MCF 10A (cell line): ENCODE data around the gene NOL4L. TPM values are rescaled to one million over a fixed set of nuclear protein-coding genes. Genes with fewer than 3 reads are reported as not detected.

ENCODE experiments used
- BruUV-seq: library from RNA; stranded (reverse); fragments of 400-500 nt; replicated peaks from 2 replicates; lab custom pipeline; 2021; lab: Mats Ljungman, UMichigan
- CTCF ChIA-PET: fragments of 300-600 bp; sonication (Branson Sonifier 250); formaldehyde crosslinking; extraction: SDS; loops from one replicate; lab custom pipeline; 2021; ENCODE audit warnings: antibody characterized with exemption, inconsistent platforms; lab: Yijun Ruan, JAX
- POLR2A ChIA-PET: fragments of 300-600, 350-650 bp; sonication (Branson Sonifier 250); formaldehyde crosslinking; extraction: SDS; loops from one replicate; lab custom pipeline; 2020; ENCODE audit warnings: antibody characterized with exemption, inconsistent platforms; lab: Yijun Ruan, JAX
- DNase-seq: peaks from one replicate; pipeline ENCODE4 v3.0.0-alpha.2; 2018; ENCODE audit not compliant: unreplicated experiment
- H3K27ac Mint-ChIP-seq: one replicate; pipeline ENCODE4 v1.8.0; 2022; ENCODE audit warnings: mild to moderate bottlenecking, low read depth, mixed read lengths; ENCODE audit not compliant: unreplicated experiment
- H3K27me3 Mint-ChIP-seq: one replicate; pipeline ENCODE4 v1.8.0; 2022; ENCODE audit warnings: mixed read lengths; ENCODE audit not compliant: insufficient read depth, unreplicated experiment
- H3K36me3 Mint-ChIP-seq: one replicate; pipeline ENCODE4 v1.8.0; 2022; ENCODE audit warnings: mild to moderate bottlenecking, moderate library complexity, mixed read lengths; ENCODE audit not compliant: insufficient read depth, unreplicated experiment
- H3K4me1 Mint-ChIP-seq: one replicate; pipeline ENCODE4 v1.8.0; 2022; ENCODE audit warnings: mixed read lengths; ENCODE audit not compliant: insufficient read depth, unreplicated experiment
- H3K4me3 Mint-ChIP-seq: one replicate; pipeline ENCODE4 v1.8.0; 2022; ENCODE audit warnings: mild to moderate bottlenecking, moderate library complexity, mixed read lengths; ENCODE audit not compliant: unreplicated experiment
- H3K9me3 Mint-ChIP-seq: one replicate; pipeline ENCODE4 v1.8.0; 2022; ENCODE audit warnings: mixed read lengths; ENCODE audit not compliant: unreplicated experiment
- intact Hi-C: fragments of 100-400 bp; cut with micrococcal nuclease; formaldehyde crosslinking; loops from 2 replicates; pipeline ENCODE4 v1.14.1; 2022
- total RNA-seq: library from RNA; stranded (reverse); gene quantifications from 2 replicates; pipeline ENCODE4 v1.2.3, GENCODE V29; 2022
- TF ChIP-seq, protein P1 (sequence below): fragments of 200-600 bp; IDR thresholded peaks from one replicate; pipeline ENCODE4 v1.8.0; 2022; ENCODE audit warnings: antibody characterized with exemption, mild to moderate bottlenecking; ENCODE audit not compliant: unreplicated experiment

Gene NOL4L
- total RNA-seq, 1 experiment from 2014 or later, result 3.3 TPM

DNA sequence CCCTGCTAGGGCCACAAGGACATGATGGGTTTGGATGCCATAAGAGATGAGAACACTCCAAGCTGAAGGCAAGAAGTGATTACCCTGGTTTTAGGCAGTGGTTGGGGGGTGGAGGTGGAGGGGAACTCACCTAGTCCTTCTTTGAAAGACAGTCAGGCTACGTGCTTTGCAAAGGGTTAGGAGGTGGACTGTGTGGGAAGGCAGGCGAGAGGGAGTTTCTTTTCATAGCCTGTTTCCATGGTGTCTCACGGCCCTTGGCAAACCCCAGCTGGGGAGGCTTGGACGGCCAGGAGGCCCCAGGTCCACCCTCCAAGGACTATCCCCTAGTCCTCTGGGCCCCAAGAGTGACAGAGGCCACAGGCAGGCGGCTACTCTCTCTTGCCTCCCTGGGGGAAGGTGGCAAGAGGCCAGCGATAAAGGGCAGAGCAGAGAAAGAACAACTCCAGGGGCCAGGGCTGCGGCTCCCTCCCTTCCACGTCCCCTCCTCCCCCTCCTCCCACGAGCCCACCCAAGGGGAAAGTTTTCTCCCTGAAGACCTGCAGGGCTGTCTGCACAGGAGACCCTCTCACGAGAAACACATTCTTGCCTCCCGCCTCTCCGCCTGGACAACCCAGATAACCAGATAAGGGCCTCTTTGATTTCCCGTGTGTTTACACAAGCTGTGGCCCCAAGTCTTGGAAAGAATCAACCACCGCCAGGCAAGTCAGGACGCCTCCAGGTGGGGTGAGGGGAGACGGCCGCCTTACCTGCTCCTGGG, 74.4 kb downstream of the NOL4L start:
- H3K9me3 Mint-ChIP-seq, result no peaks in the 10 kb centered on the region
- intact Hi-C loops, result no loop called here
- ChIA-PET POLR2A (interaction anchor here (0.6 kb wide), 1 partner anchor 8 kb away, joined by 4 read pairs; no protein-coding TSS in a partner anchor), CTCF (interaction anchor here (0.8 to 1.9 kb wide), 3 partner anchors 10 to 143 kb away, joined by 4 to 5 read pairs (median 5); no protein-coding TSS in a partner anchor)
- no peak for DNase-seq
- no peak overlapping the region for H3K27ac Mint-ChIP-seq
- no peaks in the 10 kb centered on the region for H3K27me3 Mint-ChIP-seq
- H3K36me3 Mint-ChIP-seq, result no peaks in the 10 kb centered on the region
- TF ChIP-seq, protein P1, sequence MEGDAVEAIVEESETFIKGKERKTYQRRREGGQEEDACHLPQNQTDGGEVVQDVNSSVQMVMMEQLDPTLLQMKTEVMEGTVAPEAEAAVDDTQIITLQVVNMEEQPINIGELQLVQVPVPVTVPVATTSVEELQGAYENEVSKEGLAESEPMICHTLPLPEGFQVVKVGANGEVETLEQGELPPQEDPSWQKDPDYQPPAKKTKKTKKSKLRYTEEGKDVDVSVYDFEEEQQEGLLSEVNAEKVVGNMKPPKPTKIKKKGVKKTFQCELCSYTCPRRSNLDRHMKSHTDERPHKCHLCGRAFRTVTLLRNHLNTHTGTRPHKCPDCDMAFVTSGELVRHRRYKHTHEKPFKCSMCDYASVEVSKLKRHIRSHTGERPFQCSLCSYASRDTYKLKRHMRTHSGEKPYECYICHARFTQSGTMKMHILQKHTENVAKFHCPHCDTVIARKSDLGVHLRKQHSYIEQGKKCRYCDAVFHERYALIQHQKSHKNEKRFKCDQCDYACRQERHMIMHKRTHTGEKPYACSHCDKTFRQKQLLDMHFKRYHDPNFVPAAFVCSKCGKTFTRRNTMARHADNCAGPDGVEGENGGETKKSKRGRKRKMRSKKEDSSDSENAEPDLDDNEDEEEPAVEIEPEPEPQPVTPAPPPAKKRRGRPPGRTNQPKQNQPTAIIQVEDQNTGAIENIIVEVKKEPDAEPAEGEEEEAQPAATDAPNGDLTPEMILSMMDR, result no peak
- no peaks in the 10 kb centered on the region for H3K4me1 Mint-ChIP-seq
- no TSS peak for BruUV-seq
- H3K4me3 Mint-ChIP-seq, result no peak overlapping the region

DNA sequence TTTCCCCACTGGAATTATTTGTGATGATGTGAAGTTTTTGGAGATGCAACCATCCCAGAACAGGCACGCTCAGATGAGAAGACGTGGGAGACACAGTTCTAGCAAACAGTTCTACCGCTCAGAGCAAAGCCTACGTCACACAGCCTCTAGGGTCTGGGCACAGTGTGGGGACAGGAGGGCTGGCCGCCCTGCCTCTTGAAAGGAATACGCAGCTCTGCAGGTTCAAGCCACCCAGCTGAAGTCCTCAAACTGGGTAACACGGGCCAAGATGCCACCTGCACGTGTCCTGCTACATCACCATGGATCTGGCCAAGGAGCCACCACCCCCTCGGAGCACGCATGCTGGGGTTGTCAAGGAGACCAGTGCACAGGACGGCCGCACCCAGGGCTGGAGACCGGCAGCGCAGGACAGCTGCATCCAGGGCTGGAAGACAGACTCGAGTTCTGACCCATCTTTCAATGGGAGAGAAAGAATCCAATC, 75.0 kb downstream of the NOL4L start:
- BruUV-seq, result no TSS peak
- TF ChIP-seq, protein P1, result no peak
- H3K4me3 Mint-ChIP-seq, result no peak overlapping the region
- no peak overlapping the region for H3K27ac Mint-ChIP-seq
- POLR2A ChIA-PET, result interaction anchor here (0.6 kb wide), 1 partner anchor 9 kb away, joined by 4 read pairs; no protein-coding TSS in a partner anchor
- DNase-seq, result no peak
- no peaks in the 10 kb centered on the region for H3K9me3 Mint-ChIP-seq
- H3K27me3 Mint-ChIP-seq, result no peaks in the 10 kb centered on the region
- no peaks in the 10 kb centered on the region for H3K4me1 Mint-ChIP-seq
- intact Hi-C loops, result no loop called here
- H3K36me3 Mint-ChIP-seq, result no peaks in the 10 kb centered on the region
- CTCF ChIA-PET, result interaction anchor here (0.8 to 1.3 kb wide), 2 partner anchors 11 to 143 kb away, joined by 4 to 5 read pairs; no protein-coding TSS in a partner anchor

DNA sequence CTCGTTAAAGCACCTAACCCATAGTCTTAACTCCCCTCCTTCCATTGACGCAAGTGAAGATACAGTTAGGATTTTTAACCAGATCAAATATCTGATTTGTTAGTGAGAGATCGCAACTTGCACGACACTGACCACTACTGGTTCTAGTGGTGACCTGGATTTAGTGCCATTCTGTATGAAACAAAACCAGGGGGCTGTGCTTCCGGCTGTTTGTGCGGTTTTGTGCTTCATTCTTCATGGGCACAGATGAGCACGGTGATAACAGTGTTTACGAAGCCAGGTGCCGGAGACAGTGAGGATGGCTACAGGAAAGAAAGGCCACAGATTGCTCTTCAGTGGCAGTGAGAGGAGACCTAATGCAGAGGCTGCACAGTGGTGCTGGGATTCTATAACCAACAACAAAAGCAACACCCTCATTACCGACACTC, 75.5 kb downstream of the NOL4L start:
- Mint-ChIP-seq H3K27me3 (no peaks in the 10 kb centered on the region), H3K4me3 (no peak overlapping the region), H3K36me3 (no peaks in the 10 kb centered on the region), H3K27ac (no peak overlapping the region), H3K4me1 (no peaks in the 10 kb centered on the region), H3K9me3 (no peaks in the 10 kb centered on the region)
- CTCF ChIA-PET, result interaction anchor here (0.8 to 3.9 kb wide), 4 partner anchors 11 to 144 kb away, joined by 3 to 28 read pairs (median 4); no protein-coding TSS in a partner anchor
- POLR2A ChIA-PET, result interaction anchor here (0.6 to 0.8 kb wide), 2 partner anchors 9 to 23 kb away, joined by 4 read pairs; no protein-coding TSS in a partner anchor
- intact Hi-C loops, result no loop called here
- TF ChIP-seq, protein P1, result no peak
- no peak for DNase-seq
- BruUV-seq, result no TSS peak

DNA sequence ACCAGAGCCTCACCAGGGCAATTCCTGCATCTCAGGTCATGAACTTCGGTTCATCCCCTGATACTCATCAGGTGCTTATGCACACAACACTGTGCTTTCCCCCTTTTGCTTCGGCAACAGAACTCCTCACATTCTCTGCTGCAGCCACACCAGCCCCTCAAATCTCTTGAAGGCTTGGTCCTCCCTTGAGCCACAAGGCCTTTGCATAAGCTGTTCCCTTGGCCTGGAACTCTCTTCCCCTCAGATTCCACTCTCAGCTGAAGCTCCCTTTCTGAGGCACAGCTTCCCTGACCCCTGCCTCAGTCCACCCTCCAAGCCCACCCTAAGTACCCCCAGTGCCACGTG, 76.4 kb downstream of the NOL4L start:
- Mint-ChIP-seq H3K36me3 (no peaks in the 10 kb centered on the region), H3K4me1 (no peaks in the 10 kb centered on the region), H3K27ac (no peak overlapping the region), H3K4me3 (no peak overlapping the region), H3K27me3 (no peaks in the 10 kb centered on the region), H3K9me3 (peaks cover 3% of the 10 kb centered on the region)
- TF ChIP-seq, protein P1, result no peak
- BruUV-seq, result no TSS peak
- CTCF ChIA-PET, result interaction anchor here (0.6 to 3.9 kb wide), 4 partner anchors 10 to 265 kb away, joined by 3 to 28 read pairs (median 3); no protein-coding TSS in a partner anchor
- intact Hi-C loops, result no loop called here
- POLR2A ChIA-PET, result interaction anchor here (0.8 to 1.6 kb wide), 2 partner anchors 11 to 24 kb away, joined by 4 to 5 read pairs; no protein-coding TSS in a partner anchor
- no peak for DNase-seq
